BE2C (cell line): ENCODE results near the gene ATP5MC2.

Experiments
- DNase-seq: peaks from one replicate; pipeline ENCODE4 v3.0.0-alpha.2; 2020
- H3K27me3 ChIP-seq: fragments of 250-450 bp; sonication (Bioruptor Pico); 2 replicates; pipeline ENCODE4 v1.5.1; 2020; ENCODE audit warnings: mild to moderate bottlenecking
- H3K36me3 ChIP-seq: fragments of 250-450 bp; sonication (Bioruptor Pico); 2 replicates; pipeline ENCODE4 v1.5.1; 2020; ENCODE audit warnings: mild to moderate bottlenecking
- H3K4me1 ChIP-seq: fragments of 250-450 bp; sonication (Bioruptor Pico); 2 replicates; pipeline ENCODE4 v1.5.1; 2020
- H3K4me3 ChIP-seq: 2 replicates; pipeline ENCODE4 v1.5.1; 2011; ENCODE audit warnings: low read depth, low read length
- H3K9me3 ChIP-seq: fragments of 250-450 bp; sonication (Bioruptor Pico); 2 replicates; pipeline ENCODE4 v1.5.1; 2020
- TF ChIP-seq, protein P1 (sequence below): IDR thresholded peaks from 2 replicates; pipeline ENCODE4 v1.5.1; 2012; ENCODE audit warnings: mild to moderate bottlenecking, low read depth, low read length

Gene ATP5MC2

DNA sequence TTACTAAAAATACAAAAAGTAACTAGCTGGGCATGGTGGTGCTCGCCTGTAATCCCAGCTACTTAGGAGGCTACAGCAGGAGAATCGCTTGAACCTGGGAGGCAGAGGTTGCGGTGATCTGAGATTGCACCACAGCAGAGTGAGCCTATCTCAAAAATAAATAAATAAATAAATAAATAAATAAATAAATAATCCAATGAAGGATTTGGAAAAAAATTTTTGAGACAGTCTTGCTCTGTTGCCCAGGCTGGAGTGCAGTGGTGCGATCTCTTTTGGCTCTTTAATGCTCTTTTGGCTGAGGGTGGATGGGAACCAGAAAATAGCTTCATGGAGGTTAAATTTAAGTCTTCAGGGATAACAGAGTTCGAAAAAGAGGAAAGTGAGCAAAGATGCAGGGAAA, 11.7 kb downstream of the ATP5MC2 start:
- Histone ChIP-seq H3K9me3 (no peaks in the 10 kb centered on the region), H3K36me3 (peaks cover 77% of the 10 kb centered on the region), H3K27me3 (no peaks in the 10 kb centered on the region), H3K4me1 (no peaks in the 10 kb centered on the region), H3K4me3 (no peak overlapping the region)
- no peak for DNase-seq
- TF ChIP-seq, protein P1, sequence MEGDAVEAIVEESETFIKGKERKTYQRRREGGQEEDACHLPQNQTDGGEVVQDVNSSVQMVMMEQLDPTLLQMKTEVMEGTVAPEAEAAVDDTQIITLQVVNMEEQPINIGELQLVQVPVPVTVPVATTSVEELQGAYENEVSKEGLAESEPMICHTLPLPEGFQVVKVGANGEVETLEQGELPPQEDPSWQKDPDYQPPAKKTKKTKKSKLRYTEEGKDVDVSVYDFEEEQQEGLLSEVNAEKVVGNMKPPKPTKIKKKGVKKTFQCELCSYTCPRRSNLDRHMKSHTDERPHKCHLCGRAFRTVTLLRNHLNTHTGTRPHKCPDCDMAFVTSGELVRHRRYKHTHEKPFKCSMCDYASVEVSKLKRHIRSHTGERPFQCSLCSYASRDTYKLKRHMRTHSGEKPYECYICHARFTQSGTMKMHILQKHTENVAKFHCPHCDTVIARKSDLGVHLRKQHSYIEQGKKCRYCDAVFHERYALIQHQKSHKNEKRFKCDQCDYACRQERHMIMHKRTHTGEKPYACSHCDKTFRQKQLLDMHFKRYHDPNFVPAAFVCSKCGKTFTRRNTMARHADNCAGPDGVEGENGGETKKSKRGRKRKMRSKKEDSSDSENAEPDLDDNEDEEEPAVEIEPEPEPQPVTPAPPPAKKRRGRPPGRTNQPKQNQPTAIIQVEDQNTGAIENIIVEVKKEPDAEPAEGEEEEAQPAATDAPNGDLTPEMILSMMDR = no peak

DNA sequence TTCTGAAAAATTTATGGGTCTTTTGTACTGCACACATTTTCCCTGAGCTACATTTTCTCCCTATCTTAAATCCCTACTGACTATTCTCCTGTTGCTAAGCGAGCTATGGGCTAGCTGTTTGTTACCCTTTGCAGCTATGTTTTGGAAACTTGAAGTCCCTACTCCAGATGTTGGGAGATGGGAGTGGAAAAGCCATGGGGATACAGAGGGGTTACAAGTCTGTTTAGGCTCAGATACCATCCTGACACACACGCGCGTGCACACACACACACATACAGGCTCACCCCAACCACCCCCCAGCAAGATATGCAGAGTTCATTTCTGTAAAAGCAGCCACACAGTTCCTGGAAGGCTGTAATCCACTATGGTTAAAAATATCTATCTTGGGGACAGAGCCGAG, 15.8 kb downstream of the ATP5MC2 start:
- Histone ChIP-seq H3K9me3 (no peaks in the 10 kb centered on the region), H3K4me3 (no peak overlapping the region), H3K4me1 (no peaks in the 10 kb centered on the region), H3K36me3 (peaks cover 37% of the 10 kb centered on the region), H3K27me3 (no peaks in the 10 kb centered on the region)
- TF ChIP-seq, protein P1 = no peak
- DNase-seq = no peak

- peaks cover 32% of the 10 kb centered on the region for H3K36me3 ChIP-seq
- DNase-seq = no peak
- no peak overlapping the region for H3K4me3 ChIP-seq
- TF ChIP-seq, protein P1 = no peak
- H3K4me1 ChIP-seq = no peaks in the 10 kb centered on the region
- no peaks in the 10 kb centered on the region for H3K9me3 ChIP-seq
- no peaks in the 10 kb centered on the region for H3K27me3 ChIP-seq
Observed at GRCh38 chr12:53659571-53659981, 16.3 kb downstream of the ATP5MC2 start.

GRCh38 chr12:53659011-53659551, 16.8 kb downstream of the ATP5MC2 start:
- H3K9me3 ChIP-seq = no peaks in the 10 kb centered on the region
- TF ChIP-seq, protein P1 = no peak
- peaks cover 28% of the 10 kb centered on the region for H3K36me3 ChIP-seq
- H3K4me1 ChIP-seq = no peaks in the 10 kb centered on the region
- H3K27me3 ChIP-seq = no peaks in the 10 kb centered on the region
- no peak for DNase-seq
- H3K4me3 ChIP-seq = no peak overlapping the region

- Histone ChIP-seq H3K9me3 (no peaks in the 10 kb centered on the region), H3K36me3 (peaks cover 8% of the 10 kb centered on the region; the same call in 1 of the 2 replicates), H3K4me1 (no peaks in the 10 kb centered on the region), H3K4me3 (no peak overlapping the region), H3K27me3 (no peaks in the 10 kb centered on the region)
- TF ChIP-seq, protein P1 = no peak
- no peak for DNase-seq
Observed at GRCh38 chr12:53657041-53657440, 18.8 kb downstream of the ATP5MC2 start.

GRCh38 chr12:53653595-53653994, 22.3 kb downstream of the ATP5MC2 start:
- TF ChIP-seq, protein P1 = no peak
- no peaks in the 10 kb centered on the region for H3K4me1 ChIP-seq

More at GRCh38 chr12:53653595-53653994, 22.3 kb downstream of the ATP5MC2 start:
- H3K9me3 ChIP-seq = no peaks in the 10 kb centered on the region
- no peaks in the 10 kb centered on the region for H3K36me3 ChIP-seq
- DNase-seq = no peak
- no peaks in the 10 kb centered on the region for H3K27me3 ChIP-seq
- H3K4me3 ChIP-seq = no peak overlapping the region
